GM19035 (cell line): Measurements from ENCODE around the gene ABTB1.
"Not testable (repeated sequence)": the region's sequence is repeated elsewhere in the genome, so short reads cannot be mapped to it uniquely, and the experiment has no call there.

Experiments
- ATAC-seq: cut with Tn5 transposase; IDR thresholded peaks from one replicate; pipeline ENCODE4 v1.9.1; 2021; ENCODE audit not compliant: unreplicated experiment

Gene ABTB1

GRCh38 chr3:127700406-127700805 is 27.7 kb downstream of the ABTB1 start:
- no peak for ATAC-seq

GRCh38 chr3:127701280-127701911 is 28.6 kb downstream of the ABTB1 start:
- ATAC-seq, result no peak

GRCh38 chr3:127702151-127702578 is 29.4 kb downstream of the ABTB1 start:
- no peak for ATAC-seq

GRCh38 chr3:127704840-127705239 is 32.1 kb downstream of the ABTB1 start:
- ATAC-seq, result not testable (repeated sequence)

- no peak for ATAC-seq
Observed at GRCh38 chr3:127706312-127706711, 33.6 kb downstream of the ABTB1 start.

GRCh38 chr3:127706785-127707351 is 34.1 kb downstream of the ABTB1 start:
- no peak for ATAC-seq

- ATAC-seq, result no peak
Observed at GRCh38 chr3:127707851-127708411, 35.2 kb downstream of the ABTB1 start.

- ATAC-seq, result no peak
Observed at GRCh38 chr3:127708837-127709236, 36.1 kb downstream of the ABTB1 start.

GRCh38 chr3:127709320-127710060 is 36.7 kb downstream of the ABTB1 start:
- no peak for ATAC-seq

- ATAC-seq, result no peak
Observed at GRCh38 chr3:127710155-127710941, 37.6 kb downstream of the ABTB1 start.

GRCh38 chr3:127711021-127711695 is 38.4 kb downstream of the ABTB1 start:
- no peak for ATAC-seq

GRCh38 chr3:127711896-127712295 is 39.1 kb downstream of the ABTB1 start:
- no peak for ATAC-seq

GRCh38 chr3:127712461-127712860 is 39.7 kb downstream of the ABTB1 start:
- ATAC-seq, result no peak

GRCh38 chr3:127712881-127713771 is 40.4 kb downstream of the ABTB1 start:
- no peak for ATAC-seq

GRCh38 chr3:127714125-127714571 is 41.4 kb downstream of the ABTB1 start:
- ATAC-seq, result no peak

GRCh38 chr3:127714866-127715265 is 42.1 kb downstream of the ABTB1 start:
- ATAC-seq, result no peak

- no peak for ATAC-seq
Observed at GRCh38 chr3:127715532-127715931, 42.8 kb downstream of the ABTB1 start.

GRCh38 chr3:127716384-127716783 is 43.6 kb downstream of the ABTB1 start:
- no peak for ATAC-seq
